Renal cortex interstitium (tissue), 11 donors: ENCODE data around the gene GADD45B. TPM values are rescaled to one million over a fixed set of nuclear protein-coding genes. Genes with fewer than 3 reads are reported as not detected.
"Not testable (repeated sequence)": the region's sequence is repeated elsewhere in the genome, so short reads cannot be mapped to it uniquely, and the experiment has no call there.

Source experiments
- DNase-seq, 11 donors: peaks; one replicate each; pipeline ENCODE4 v3.0.0-alpha.2; 2013; ENCODE audit warnings: low read depth in 9 of 11, low spot score in 4 of 11; ENCODE audit errors: extremely low read depth in 1 of 11
- polyA plus RNA-seq, 3 donors: library from polyadenylated mRNA; unstranded; fragments of 120-200 nt; gene quantifications; one replicate each; pipeline ENCODE4 v1.2.1, GENCODE V29; 2013; ENCODE audit not compliant: insufficient read length in 3 of 3

GADD45B gene
- polyA plus RNA-seq, 3 donors: 11.2 to 16.2 (median 11.3) TPM

GRCh38 chr19:2481466-2481865 lies 5.5 kb downstream of the GADD45B start:
- no peak for DNase-seq

DNA sequence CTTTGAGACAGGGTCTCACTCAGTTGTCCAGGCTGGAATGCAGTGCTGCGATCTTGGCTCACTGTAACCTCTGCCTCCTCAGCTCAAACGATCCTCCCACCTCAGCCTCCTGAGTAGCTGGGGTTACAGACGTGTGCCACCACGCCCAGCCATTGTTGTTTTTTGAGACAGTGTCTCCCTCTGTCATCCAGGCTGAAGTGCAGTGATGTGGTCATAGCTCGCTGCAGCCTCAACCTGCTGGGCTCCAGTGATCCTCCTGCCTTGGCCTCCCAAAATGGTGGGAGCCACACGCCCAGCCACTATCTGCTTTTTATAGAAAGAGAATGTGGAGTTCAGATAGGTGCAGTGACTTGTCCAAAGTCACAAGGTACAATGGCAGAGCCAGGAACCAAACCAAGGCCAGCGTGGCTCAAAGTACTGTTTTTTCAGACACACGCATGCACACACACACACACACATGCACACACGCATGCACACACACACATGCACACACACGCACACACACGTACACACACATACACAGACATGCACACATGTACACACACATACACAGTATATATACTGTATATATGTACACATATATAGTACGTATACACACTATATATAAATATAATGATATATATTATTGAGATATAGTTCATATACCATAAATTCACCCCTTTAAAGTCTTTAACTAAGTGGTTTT lies 6.6 kb downstream of the GADD45B start:
- no peak for DNase-seq

DNA sequence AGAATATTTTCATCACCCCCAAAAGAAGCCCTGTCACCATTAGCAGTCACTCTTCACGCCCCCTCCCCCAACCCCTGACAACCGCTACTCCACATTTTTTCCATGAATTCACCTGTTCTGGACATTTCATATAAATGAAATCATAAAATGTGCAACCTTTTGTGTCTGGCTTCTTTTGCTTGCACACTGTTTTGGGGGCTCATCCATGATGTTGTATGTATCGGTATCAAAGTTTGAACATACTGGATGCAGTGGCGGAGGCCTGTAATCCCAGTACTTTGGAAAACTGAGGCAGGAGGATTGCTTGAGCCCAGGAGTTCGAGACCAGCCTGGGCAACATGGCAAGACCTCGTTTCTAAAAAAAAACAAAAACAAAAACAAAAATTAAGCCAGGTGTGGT lies 7.2 kb downstream of the GADD45B start:
- no peak for DNase-seq

- no peak for DNase-seq
These were observed 7.7 kb downstream of the GADD45B start for GRCh38 chr19:2483484-2484151.

DNA sequence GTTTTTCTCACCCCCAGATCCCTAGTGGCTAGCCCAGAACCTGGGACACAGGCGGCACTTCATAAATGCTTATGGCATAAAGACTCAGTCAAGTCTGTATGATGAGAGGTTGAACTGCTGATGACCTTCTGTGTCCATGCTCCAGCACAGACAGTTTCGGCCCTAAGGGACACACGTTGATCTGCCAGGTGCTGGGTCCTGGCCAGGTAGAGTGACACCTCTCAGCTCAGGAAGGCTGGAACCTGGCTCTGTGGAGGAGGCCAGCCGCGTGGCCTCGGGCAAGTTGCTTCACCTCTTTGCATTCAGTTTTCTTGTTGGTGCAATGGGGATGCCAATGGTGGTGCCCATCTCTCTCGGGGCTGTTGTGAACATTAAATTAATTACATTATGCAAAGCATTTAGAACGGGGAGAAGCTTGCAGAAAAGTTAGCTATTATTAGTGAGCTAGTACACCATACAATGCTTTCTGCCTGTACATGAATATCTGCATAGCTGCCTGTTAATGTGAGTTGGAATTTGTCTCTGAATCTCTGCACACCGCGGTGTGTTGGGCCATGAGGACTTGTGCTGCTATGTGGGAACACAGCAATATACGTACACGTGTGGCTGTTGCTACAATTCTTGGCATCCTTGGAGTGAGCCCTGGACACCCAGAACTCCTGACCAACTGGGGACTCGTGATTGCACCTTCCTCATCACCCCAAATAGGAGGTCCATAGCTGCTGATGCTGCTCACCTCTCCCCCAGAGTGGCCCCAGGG lies 8.4 kb downstream of the GADD45B start:
- DNase-seq: no peak

- no peak for DNase-seq
These were observed 9.5 kb downstream of the GADD45B start for GRCh38 chr19:2485428-2485827.

GRCh38 chr19:2487090-2487489 lies 11.2 kb downstream of the GADD45B start:
- DNase-seq: no peak

DNA sequence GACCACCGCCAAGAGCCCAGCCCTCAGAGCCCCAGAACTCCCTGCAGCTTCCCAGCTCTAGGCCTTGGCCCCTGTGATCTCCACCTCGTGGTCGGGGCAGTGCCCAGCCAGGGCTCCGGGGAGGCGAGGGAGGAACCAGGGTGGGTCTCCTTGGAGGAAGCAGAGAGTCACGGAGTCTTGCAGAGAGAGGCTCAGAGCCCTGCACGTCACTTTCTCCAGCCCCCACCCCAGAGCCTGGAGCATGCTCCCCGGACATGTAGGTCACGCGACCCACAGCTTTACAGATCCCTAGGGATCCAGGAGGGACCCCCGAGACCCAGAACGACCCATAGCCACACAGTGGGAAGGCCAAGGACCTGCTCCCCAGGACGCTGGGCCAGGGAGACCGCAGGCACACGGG lies 11.9 kb downstream of the GADD45B start:
- DNase-seq: no peak

DNA sequence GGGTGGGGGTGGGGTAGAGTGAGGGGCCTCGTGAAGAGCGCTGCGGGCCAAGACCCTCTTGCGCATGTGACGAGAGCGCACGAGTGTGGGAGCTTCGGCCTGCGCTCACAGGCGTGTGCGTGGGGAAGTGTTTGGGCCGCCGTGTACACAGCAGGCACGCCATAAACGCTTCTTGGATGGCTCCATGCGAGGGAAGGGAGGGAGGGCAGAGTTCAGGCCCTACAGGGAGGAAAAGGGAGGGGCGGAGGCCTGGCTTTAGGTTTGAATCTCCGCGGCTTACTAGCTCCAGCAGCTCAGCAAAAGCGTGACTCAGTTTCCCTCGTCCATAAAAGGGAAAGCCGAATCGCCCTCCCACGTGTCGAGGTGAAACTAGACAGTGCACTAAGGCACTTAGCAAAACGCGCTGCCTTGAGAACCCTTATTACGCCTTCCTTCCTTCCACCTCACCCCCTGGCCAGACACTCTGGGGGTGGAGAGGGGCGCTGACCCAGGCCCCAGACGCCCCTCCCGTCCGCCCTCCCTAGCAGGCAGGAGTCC lies 12.5 kb downstream of the GADD45B start:
- DNase-seq: no peak

- DNase-seq: no peak
These were observed 13.2 kb downstream of the GADD45B start for GRCh38 chr19:2488942-2489731.

DNA sequence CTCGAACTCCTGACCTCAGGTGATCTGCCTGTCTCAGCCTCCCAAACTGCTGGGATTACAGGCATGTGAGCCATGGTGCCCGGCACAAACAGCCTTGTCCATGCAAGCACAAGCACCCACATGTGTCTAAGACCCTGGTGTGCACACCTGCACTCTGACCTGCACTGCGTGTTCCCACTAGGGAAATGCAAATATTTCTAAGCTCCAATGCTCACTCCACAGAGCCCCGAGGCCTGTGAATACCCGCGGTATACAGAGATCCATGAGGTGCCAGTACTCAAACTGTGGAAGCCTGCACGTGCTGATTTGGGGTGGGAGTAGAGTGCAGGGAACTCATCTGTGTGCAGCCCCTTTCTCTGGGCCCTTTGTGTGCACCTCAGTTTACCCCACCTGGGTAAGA lies 14.7 kb downstream of the GADD45B start:
- no peak for DNase-seq

GRCh38 chr19:2491130-2491801 lies 15.3 kb downstream of the GADD45B start:
- DNase-seq: no peak

GRCh38 chr19:2492870-2493269 lies 16.9 kb downstream of the GADD45B start:
- DNase-seq: no peak

DNA sequence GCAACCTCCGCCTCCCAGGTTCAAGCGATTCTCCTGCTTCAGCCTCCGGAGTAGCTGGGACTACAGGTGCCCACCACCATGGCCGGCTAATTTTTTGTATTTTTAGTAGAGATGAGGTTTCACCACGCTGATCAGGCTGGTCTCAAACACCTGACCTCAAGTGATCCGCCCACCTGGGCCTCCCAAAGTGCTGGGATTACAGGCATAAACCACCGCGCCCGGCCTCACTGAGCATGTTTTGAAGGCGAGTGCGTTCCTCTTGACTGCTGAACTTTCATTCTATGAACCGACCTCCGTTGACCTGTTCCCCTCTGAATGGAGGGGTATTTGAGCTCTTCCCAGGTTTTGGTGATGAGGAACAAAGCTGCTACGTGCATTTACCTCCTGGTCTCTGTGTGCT lies 17.5 kb downstream of the GADD45B start:
- not testable (repeated sequence) for DNase-seq

- no peak for DNase-seq
These were observed 18.1 kb downstream of the GADD45B start for GRCh38 chr19:2494084-2494446.

DNA sequence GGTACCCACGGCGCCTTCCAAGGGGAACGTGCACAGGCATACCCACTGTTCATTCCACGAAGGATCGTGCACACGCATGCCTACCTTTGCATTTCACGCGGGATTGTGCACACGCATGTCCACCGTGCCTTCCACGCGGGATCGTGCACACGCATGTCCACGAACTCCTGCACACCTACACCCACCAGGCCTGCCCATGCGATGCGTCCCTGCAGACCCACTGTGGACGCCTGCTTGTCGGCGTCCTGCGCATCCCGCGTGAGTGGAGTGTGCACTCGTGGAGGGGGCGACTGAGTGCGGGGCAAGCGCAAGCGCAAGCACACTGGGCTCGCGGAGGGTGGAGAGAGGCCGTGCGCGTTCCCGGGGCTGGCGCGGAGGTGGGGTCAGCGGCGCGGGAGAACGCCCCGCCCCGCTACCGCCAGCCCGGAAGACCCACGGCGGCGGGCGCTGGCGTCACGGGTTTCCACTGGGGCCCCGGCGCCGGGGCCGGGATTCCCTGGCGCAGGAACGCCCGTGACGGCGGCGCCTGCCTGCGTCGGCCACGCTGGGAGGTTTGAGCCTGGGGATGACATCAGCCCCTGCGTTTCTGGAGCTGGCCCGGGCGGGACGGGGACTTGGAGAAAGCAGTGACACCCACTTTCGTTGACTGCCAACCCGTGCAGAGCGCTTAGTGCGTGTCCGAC lies 18.7 kb downstream of the GADD45B start:
- DNase-seq: no peak

DNA sequence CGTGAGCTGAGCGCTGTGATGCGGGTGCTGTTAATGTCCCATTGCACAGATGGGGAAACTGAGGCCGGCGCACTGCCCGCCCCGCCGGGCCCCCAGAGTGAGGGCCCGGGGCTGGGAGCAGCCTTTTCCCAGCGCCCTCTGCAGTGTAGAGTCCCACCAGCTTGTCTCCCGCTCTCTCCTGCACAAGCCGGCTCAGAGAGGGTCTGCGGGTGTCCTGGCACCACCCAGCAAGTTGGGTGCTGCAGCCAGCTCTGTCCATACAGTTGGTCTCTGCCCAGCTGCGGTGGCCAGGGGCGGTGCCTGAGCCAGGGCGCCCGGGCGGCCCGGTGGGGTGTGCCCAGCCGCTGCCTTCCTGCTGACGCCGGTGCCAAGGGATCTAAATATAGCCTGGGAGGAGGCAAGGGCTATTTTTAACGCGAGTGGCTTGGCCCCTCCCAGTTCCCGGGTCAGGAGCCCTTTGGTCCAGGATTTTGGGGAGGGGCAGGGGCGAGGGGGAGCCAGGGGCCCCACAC lies 19.3 kb downstream of the GADD45B start:
- no peak for DNase-seq
